ELF-1 (cell line): ENCODE measurements around the gene PLEKHM3.
A peak's percentile ranks its signal among the peaks of the same experiment; 100 is the strongest.

Experiments used
- DNase-seq: peaks from one replicate; pipeline ENCODE4 v3.0.0-alpha.2; 2016; ENCODE audit warnings: low read depth, low spot score

The PLEKHM3 gene

GRCh38 chr2:207892716-207893402, 132.5 kb downstream of the PLEKHM3 start:
- peak; percentile 42 for DNase-seq

- DNase-seq, result no peak
Observed at GRCh38 chr2:207891086-207891844, 134.1 kb downstream of the PLEKHM3 start.

DNA sequence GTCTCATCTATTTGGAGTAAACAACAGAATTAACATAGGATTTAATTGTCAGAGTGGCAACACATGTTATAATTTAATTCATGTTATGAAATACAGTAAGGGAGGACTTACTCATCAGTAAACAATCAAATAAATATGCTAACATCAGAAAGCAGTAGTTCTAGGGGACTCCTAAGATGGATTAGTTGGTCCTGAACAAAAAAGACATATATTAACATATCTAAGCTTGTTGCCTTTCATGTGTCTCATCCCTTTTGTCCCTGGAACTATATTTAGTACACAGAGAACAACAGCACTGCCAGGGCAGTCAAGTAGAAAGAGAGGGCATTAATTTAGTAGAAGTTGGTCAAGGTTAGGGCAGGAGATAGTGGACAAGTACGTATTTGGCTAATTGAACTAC, 137.8 kb downstream of the PLEKHM3 start:
- no peak for DNase-seq

GRCh38 chr2:207885010-207885409, 140.3 kb downstream of the PLEKHM3 start:
- DNase-seq, result no peak

DNA sequence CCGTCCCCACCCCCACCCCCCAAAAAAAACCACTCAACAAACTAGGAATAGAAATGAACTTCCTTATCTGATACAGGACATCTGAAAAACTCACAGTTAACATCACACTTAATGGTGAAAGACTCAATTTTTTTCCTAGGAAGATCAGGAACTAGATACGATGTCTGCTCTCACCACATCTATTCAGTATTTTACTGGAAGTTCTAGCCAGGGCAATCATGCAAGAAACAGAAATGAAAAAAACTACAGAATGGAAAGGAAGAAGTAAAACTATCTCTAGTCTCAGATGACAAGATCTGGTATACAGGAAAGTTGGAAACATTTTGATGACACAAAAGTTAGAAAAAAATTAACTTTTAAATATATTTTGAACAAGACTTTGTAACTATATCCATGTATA, 141.2 kb downstream of the PLEKHM3 start:
- DNase-seq, result no peak

- no peak for DNase-seq
Observed at GRCh38 chr2:207883002-207883780, 142.1 kb downstream of the PLEKHM3 start.

DNA sequence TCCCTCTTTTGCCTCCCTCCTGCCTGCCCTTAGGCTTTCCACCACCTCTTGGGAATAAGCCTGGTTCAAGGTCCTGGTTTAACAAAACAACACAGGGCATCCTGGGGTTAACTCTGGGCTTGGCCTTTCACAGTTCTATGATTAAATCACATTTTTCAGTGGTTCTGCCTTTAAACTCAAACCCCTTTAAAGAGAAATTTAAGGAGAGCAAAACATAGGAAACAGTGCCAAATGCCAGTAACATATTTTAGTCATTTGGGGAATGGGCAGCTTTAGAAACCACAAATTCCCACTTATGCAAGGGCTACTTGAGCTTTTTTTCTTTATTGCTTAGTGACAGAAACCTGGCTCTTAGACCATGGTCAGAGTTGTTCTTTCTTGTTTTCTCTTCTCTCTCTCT, 143.4 kb downstream of the PLEKHM3 start:
- DNase-seq, result no peak

DNA sequence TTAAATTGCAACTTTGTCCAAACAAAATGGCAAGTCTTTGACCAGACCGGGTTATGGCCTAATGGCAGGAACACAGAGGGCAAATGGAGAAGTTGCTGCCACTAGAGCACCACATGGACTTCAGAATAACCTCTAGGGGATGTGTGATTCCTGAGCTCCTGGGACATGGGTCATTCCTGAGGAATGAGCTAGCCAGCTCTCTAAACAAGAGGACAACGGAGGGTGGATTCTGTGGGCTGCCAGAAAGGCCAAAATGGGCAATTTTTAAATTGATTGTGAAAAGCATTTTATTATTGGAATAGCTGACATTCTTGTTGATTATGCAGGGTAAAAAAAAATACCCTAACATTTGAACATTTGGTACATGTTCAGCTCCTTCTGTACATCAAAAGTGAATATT, 145.8 kb downstream of the PLEKHM3 start:
- no peak for DNase-seq

DNA sequence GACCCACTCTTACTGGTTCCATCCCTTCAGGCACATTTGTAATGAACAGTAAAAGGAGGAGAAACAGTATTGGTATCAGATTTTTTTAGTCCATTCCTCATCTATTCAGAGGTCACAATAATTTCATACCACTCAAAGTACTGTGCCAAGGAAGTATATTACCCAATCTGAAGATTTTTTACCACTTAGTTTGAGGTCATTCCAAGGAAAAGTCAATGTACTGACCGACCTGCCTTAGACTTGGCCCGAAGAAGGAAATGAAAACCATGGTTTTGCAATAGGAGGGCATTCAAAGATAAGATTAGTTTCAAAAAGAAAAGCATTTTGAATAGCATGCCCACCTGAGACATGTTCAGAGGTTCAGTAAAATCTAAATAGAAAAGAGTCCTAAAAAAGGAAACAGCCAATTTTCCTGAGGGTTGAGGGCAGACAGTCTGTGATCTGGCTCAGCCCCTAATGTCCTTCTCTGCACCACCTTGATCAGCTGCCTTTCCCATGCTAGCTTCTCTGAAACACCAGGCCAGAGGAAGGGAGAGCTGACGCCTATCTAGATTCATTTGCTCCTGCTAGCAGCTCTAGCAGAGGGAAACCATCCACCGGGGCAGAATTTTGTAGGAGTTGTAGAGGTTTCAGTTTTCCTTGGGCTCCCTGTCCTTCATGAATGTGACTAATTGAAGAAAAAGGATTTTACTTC, 148.3 kb downstream of the PLEKHM3 start:
- no peak for DNase-seq

DNA sequence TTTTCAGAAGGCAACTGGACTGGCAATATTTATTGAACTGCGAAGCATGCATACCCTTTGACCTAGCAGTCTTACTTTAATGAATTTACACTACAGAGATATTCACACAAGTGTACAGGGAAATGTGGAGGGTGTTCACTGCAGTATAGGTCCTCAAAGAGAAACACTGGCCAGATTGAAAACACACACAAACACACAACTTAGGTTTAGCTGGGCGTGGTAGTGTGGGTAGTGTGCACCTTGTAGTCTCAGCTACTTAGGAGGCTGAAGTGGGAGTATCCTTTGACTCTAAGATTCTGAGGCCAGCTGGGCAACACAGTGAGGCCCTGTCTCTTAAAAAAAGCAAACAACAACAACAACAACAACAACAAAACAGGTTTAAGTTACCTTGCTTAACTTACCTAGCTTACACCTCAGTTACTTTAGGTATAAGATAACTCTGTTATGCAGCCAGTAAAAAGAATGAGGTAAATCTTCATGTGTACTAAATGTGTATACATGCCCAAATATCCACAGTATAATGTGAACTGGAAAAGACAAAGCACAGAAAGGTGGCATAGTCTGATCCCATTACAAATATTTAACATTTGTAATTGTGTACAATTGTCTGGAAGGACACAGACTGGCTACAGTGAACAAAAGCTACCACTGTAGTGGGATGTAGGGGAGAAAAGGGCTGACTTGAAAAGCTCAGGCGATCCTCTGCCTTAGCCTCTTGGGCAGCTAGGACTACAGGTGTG, 149.7 kb downstream of the PLEKHM3 start:
- no peak for DNase-seq

DNA sequence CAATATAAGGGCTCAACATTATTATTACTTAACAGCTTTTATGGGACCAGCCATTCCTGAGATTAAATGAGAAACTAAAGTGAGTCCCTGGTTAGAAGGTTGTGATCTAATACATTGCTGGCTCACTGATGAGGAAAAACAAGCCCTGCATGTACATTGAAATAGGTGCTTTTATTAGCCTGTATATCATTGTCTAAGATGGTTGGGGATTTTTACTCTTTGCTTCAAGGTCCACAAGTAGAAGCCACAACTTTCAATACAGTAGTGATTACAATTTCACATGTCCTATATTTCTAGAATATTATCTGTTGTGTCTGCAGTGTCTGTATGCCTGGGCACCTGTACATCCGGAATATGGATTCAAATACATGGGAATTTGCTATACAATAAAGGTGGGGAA, 151.5 kb downstream of the PLEKHM3 start:
- DNase-seq, result no peak

- no peak for DNase-seq
Observed at GRCh38 chr2:207871911-207872310, 153.4 kb downstream of the PLEKHM3 start.

DNA sequence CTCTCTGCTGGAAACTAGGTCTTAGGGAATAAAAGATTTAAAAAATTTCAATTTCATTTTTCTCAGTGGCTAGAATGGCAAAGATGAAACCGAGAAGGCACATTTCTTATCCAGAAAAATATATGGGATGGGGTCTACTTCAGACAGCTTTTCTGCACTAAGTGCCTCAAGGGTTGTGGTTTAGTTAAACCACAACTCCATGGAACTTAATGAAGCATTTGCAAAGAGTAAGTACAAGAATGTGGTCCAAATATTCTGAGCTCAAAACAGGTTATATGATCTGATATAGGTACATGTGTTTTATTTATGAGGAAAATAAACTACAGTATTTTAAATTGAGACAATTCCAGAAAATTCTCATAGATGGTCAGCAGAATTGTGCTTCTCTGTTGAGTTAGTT, 153.8 kb downstream of the PLEKHM3 start:
- no peak for DNase-seq

- no peak for DNase-seq
Observed at GRCh38 chr2:207870814-207871213, 154.5 kb downstream of the PLEKHM3 start.

GRCh38 chr2:207869784-207870778, 155.2 kb downstream of the PLEKHM3 start:
- no peak for DNase-seq

DNA sequence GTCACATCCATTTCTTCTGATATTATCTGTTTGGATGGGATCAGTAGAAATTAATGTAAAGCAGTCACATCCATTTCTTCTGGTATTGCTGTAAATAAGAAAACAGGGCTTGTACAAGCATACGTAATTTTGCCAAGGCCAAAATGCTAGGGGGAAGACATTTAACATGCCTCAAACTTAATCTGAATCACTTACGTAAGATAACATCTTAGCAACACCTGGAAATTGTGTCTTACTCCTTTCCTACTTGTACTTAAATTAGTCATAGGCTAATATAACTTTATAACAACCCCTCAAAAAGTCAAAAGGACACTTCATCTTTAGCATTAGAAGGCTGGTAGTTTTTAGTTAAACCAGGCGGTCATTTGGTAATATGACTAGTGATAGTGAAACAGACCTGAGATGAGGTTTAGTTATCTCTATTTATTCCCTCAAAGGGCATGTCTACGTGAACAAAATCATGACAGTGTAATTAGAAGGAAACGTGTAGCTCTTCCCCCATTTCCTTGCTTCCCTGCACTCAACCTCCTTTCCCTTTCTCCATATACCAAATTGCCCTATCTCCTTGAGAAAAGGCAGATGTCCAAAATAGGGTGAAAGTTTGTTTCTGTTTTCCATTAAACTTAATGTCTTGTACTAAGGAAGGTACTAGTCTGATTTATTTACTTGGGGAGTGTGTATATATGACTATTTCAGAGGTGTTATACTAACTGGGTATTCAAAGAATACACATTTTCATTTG, 156.3 kb downstream of the PLEKHM3 start:
- DNase-seq, result no peak

DNA sequence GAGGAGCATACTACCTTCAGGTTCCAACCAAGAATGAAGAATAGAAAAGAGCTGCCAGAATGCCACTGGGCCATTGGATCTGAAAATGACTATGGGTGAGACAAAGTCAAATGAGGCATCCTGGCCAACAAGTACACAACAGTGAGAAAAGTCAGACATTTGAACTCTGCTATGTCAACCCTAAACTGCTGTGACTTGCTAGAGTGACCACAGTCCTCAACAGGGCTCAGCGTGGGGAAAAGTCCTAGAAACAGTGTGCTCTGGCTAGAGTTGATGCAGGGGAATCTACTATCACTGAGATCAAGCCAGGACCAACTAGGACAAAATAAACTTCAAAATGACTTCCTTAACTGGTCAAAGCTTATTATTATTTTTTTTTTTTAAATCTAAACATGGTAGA, 157.4 kb downstream of the PLEKHM3 start:
- no peak for DNase-seq

DNA sequence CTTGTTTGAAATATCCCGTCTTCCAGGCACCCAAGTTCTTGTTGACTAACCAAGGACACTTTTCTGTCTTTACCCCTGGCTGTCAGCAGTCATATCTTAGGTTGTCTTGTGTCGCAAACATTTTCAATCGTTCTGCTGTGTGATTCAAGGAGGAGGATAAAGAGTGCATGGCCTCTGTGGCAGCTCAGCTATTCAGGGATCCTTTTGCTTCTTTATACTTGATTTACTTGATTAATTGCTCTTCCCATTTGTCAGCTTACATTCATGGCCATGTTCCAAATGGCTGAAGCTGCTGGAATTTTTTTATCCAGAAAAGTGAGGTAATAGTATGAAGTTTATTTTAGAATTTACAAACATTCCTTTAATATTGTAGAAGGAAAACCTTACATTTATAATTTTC, 158.3 kb downstream of the PLEKHM3 start:
- DNase-seq, result no peak

- no peak for DNase-seq
Observed at GRCh38 chr2:207865210-207865609, 160.1 kb downstream of the PLEKHM3 start.
